HG02623 (cell line): Measurements from ENCODE around the gene CDKN1B.
"Not testable (repeated sequence)": the region's sequence is repeated elsewhere in the genome, so short reads cannot be mapped to it uniquely, and the experiment has no call there.

Experiments
- ATAC-seq: cut with Tn5 transposase; IDR thresholded peaks from one replicate; pipeline ENCODE4 v1.9.1; 2021; ENCODE audit warnings: moderate library complexity; ENCODE audit not compliant: unreplicated experiment

Gene CDKN1B

DNA sequence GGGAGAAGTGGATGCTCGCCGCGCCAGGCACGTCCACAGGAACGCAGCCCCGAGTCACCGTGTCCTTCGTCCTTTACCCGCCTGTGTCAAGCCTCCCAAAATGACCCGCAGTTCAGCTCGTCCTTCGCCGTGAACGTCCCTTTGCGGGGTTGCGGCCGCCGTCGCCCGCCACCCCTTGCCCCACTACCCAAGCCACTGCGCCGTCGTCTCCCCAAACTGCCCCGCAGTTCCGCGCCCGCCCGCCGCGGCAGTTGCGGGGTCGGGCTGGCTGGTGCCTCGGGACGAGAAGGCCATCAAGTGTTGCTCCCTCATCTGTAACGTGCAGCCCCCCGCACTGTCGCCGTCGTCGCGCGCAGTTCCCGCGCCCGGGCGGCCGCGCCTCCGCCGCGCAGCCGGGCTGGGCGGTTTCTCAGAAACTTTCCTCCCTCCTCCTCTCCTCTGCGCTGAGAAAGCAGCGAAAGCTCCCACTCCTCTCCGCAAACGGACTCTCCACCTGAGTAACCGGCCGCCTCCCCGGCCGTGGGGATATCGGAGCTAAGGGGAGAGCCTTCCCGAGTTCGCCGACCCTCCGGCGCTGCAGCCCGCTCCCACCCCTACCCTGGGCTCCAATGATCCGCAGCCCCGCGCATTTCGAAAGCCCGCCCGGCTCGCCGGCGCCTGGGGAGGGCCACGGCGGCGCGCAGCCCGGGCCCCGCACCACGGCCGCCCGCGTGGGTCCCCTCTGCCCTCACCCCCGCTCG lies 6.7 kb downstream of the CDKN1B start:
- no peak for ATAC-seq

DNA sequence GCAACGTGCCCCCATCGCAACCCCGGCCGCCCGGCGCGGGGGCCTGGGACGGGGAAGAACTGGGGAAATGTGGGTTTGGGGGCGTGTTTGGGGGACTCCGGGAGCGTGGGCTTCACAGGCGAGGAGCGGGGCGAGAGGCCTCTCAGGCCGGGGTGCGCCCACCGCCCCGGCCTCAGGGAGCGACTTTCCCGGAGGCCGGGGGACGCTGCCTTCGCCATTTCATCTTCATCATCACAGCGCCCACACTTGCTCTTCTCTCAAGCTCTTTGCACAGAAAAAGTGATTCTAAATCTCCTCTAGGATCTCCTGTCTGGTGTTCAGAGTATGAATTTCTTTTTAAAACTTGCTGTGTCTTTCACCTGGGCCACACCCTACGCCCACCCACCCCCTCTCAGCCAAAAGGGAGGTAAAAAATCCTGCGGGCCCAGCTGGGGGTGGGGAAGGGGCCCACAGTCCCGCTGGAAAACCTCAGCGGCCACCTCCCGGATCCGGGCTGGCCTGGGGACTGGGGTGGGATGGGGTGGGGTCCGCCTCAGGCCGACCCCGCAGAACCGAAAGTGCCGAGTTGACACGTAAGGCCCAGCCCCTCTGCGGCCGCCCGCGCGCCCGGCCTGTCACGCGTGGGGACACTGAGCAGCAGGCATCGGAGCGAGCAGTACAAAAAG lies 7.4 kb downstream of the CDKN1B start:
- no peak for ATAC-seq

DNA sequence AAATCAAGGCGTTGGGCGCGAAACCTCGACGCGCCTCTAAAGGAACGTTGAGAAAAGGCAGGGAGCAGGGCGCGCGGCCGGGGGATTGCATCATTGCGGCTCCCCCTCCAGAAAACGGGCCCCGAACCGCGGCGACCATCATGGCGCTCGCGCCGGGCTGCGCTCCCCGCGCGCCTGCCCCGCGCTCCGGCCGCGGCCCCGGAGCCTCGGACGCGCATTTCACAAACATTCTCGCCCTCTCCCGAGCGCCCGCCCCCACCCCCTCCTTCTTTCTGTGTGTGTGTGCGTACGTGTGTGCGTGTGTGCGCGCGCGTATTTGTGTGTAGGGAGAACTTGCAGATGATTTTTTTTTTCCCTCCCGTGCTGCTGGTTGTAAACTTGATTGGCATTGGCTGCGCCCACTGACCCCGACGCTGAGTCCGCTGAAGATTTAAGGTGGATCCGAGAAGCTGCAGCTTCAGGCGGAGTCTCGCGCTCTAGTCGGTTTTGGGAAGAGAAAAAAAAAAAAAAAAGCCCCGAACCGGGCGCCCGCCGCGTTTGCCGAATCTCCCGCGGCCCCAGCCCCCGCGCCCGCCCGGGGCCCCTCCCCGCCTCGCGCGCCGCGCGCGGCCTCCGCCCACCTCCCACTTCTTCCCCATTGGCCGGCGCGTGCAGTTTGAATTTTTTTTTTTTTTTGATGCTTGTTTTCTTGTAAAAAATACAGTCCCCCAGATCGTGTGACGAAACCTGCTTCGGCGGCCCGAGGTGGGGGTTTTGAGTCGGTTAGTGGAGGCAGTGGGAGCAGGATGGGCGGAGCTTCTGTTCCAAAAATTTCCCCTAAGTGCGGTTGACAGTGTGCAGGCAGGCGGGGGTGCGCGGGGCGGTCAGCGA lies 8.2 kb downstream of the CDKN1B start:
- ATAC-seq: peak; percentile 57

GRCh38 chr12:12725956-12726554 lies 8.9 kb downstream of the CDKN1B start:
- no peak for ATAC-seq

DNA sequence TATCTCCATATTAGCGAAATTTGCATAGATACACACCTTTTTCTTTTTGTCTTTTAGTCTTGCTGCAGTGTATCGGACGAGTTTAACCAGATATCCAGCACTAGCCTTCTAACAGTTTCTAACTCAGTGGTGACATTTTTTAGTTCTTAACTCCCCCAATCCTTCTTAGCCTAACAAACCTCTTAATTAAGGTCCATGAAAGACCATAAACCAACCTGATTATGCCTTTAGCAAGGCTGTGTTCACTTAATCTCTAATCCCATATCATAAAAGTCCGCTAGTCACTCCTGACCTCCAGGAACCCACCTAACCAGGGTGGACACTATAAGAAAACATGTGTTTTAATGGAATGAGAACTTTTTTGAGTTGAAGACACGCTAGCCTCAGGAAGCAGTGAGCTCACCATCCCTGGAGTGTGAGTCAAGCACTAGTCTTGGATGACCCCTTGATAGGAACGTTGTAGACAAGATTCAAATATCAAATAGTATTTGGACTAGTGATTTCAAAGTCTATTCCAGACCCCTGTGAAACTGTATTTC lies 9.5 kb downstream of the CDKN1B start:
- no peak for ATAC-seq

DNA sequence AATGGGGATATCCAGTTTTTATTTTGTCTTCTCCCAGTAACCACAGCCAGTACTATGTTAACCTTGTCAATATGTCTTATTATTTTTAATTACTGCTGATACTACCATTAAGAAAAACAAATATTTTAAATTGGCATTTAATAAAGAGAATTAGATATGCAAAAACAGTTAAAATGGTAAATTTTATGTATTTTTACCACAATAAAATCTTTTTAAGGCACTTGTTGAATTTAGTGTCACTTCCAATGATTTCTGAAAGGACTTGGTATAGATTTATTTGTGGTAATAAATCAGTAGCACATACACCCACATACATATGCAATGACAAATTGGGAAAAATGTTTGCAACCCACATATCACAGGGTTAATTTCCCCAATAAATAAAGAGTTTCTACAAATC lies 14.0 kb downstream of the CDKN1B start:
- ATAC-seq: no peak

DNA sequence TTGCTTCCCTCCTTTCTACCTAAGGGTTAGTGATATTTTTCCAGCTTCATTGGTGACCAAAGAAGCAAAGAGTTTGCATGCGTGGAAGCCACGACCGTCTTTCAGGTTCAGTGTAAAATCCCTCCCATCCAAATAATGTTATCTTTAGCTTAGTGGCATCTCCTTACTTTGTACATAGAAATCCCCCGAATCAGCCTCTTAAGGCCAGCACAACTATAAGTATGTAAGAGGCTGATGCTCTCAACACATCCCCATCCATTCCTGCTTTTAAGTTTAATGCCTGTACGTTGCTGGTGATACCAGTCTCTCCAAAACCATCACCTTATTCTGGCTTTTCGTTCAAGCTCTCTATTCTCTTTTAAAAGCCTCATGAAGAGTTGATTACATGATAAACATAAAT lies 14.6 kb downstream of the CDKN1B start:
- no peak for ATAC-seq

DNA sequence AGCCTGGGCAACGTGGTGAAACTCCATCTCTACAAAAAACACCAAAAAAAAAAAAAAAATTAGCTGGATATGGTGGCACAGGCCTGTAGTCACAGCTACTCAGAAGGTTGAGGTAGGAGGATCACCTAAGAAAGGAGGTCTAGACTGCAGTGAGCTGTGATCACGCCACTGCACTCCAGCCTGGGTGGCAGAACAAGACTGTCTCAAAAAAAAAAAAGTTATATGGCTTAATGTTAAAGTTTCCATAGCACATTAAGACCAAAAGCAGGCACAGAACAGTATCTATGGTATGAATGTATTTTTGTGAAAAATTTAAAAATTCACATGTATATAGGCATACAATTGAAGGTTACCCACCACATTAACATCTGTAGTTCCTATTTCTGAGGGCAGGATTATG lies 15.9 kb downstream of the CDKN1B start:
- ATAC-seq: no peak

GRCh38 chr12:12734054-12734453 lies 16.9 kb downstream of the CDKN1B start:
- ATAC-seq: no peak

GRCh38 chr12:12734561-12735071 lies 17.4 kb downstream of the CDKN1B start:
- ATAC-seq: no peak

DNA sequence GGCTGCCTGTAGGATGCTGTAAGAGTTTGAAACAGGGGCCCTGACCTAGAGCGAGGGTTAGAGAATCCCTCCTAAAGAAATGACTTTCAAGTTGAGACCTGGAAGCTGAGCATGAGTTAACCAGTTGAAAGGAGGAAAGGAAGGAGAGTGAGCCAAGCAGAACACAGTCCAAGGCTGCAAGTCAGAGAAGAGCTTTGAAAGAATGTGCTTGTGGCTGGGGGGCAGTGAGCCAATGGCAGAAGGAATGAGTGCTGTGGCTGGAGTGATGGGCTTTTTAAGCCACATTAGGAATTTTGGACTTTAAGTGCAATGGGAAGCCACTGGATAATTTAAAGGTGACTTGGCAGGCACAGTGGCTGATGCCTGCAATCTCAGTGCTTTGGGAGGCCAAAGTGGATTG lies 18.1 kb downstream of the CDKN1B start:
- ATAC-seq: no peak

- peak; percentile 69 for ATAC-seq
Observed at GRCh38 chr12:12736759-12737676, 19.9 kb downstream of the CDKN1B start.

DNA sequence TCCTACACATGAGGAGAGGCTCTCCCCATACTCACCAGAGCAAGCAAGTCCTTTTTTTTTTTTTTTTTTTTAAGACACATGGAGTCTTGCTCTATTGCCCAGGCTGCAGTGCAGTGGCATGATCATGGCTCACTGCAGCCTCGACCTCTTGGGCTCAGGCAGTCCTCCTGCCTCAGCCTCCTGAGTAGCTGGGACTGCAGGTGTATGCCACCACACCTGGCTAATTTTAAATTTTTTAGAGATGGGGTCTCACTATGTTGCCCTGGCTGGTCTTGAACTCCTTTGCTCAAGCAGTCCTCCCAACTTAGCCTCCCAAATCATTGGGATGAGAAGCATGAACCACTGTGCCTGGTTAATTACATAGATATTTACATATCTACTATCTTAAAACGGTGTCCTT lies 21.0 kb downstream of the CDKN1B start:
- ATAC-seq: not testable (repeated sequence)

DNA sequence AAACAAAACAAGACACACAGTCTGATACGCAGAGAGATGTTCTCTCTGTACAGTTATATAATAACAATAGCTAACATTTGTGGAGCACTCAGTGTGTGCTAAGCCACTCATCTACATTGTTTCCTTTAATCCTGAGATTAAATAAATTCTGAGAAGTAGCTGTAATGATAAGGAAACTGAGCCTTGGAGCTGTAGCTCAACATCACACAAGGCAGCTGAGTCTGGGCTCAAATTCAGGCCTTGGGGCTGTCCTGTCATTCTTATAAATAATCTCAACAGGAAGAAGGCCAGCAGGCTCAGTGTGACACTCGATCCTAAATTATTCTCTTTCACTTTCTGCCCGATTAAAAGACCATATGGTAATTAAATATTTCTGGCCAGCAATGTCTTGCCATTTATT lies 24.5 kb downstream of the CDKN1B start:
- ATAC-seq: no peak

DNA sequence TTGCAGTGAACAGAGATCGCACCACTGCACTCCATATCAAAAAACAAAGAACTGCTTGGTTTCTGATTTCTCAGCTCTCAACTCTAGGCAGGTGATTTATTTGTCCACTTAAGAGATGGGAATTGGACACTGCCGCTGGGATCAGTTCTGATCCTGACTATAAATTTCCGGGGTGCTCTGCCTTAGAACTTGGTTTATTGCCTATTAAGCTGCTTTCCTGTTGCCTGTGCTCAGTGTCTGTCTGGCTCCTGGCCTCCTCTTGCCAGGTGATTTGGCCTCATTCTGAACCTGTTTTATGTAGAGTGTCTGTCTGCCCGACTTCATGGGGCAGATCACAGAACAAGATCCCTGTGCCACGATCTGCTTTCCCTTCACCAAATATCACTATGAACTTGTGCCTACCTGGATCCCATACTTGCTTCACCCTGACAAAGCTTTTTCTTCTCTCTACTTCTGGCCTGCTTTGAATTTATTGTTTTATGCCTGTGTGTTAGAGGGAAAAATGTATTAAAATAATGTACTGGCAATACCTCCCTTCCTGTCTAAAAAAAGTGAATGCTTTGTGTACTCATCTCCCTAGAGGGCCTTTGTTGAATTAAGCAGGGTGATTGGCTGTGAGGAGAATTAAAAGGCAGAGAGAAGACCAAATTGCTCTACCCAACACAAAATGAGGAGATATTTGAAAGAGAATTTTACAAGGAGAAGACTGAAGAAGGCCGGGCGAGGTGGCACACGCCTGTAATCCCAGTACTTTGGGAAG lies 27.6 kb downstream of the CDKN1B start:
- no peak for ATAC-seq

- ATAC-seq: no peak
Observed at GRCh38 chr12:12745576-12746211, 28.5 kb downstream of the CDKN1B start.

- no peak for ATAC-seq
Observed at GRCh38 chr12:12747278-12747677, 30.1 kb downstream of the CDKN1B start.

GRCh38 chr12:12748044-12748443 lies 30.9 kb downstream of the CDKN1B start:
- no peak for ATAC-seq

GRCh38 chr12:12749433-12749832 lies 32.3 kb downstream of the CDKN1B start:
- no peak for ATAC-seq
